ENCODE results near the gene ARL14.

ARL14 gene

GRCh38 chr3:160676547-160677303 is at the start of gene ARL14:
TSS of gene ARL14 (plus strand) at chr3:160677160. CDS start at chr3:160677347, 187 bp downstream.
- no peak for DNase-seq

GRCh38 chr3:160629491-160629890 is 47.5 kb upstream of the ARL14 start:
- DNase-seq = no peak

GRCh38 chr3:160633361-160634083 is 43.4 kb upstream of the ARL14 start:
- DNase-seq = no peak

- DNase-seq = no peak
Measured at GRCh38 chr3:160635213-160635612, 41.7 kb upstream of the ARL14 start.

GRCh38 chr3:160637086-160637485 is 39.9 kb upstream of the ARL14 start:
- DNase-seq = no peak

- no peak for DNase-seq
Measured at GRCh38 chr3:160638184-160638583, 38.8 kb upstream of the ARL14 start.

GRCh38 chr3:160641665-160642309 is 35.2 kb upstream of the ARL14 start:
- no peak for DNase-seq

- DNase-seq = no peak
Measured at GRCh38 chr3:160643994-160644393, 33.0 kb upstream of the ARL14 start.

- DNase-seq = no peak
Measured at GRCh38 chr3:160644491-160644890, 32.5 kb upstream of the ARL14 start.

- no peak for DNase-seq
Measured at GRCh38 chr3:160648701-160649100, 28.3 kb upstream of the ARL14 start.

- no peak for DNase-seq
Measured at GRCh38 chr3:160649596-160649995, 27.4 kb upstream of the ARL14 start.

- no peak for DNase-seq
Measured at GRCh38 chr3:160653512-160653911, 23.4 kb upstream of the ARL14 start.

GRCh38 chr3:160660902-160661301 is 16.1 kb upstream of the ARL14 start:
- DNase-seq = no peak

- DNase-seq = no peak
Measured at GRCh38 chr3:160661660-160662059, 15.3 kb upstream of the ARL14 start.

GRCh38 chr3:160665231-160665630 is 11.7 kb upstream of the ARL14 start:
- DNase-seq = no peak

GRCh38 chr3:160665784-160666526 is 11.0 kb upstream of the ARL14 start:
- no peak for DNase-seq

- DNase-seq = no peak
Measured at GRCh38 chr3:160667452-160667851, 9.5 kb upstream of the ARL14 start.

- no peak for DNase-seq
Measured at GRCh38 chr3:160668454-160668853, 8.5 kb upstream of the ARL14 start.

GRCh38 chr3:160671231-160671630 is 5.7 kb upstream of the ARL14 start:
- DNase-seq = no peak

- DNase-seq = no peak
Measured at GRCh38 chr3:160671995-160672394, 5.0 kb upstream of the ARL14 start.

- no peak for DNase-seq
Measured at GRCh38 chr3:160673188-160673587, 3.8 kb upstream of the ARL14 start.

GRCh38 chr3:160675566-160676124 is 1.3 kb upstream of the ARL14 start:
- no peak for DNase-seq

- no peak for DNase-seq
Measured at GRCh38 chr3:160677459-160677881, 510 bp downstream of the ARL14 start.
